Testis (tissue), 3 donors: ENCODE data around the gene LYRM4. TPM values are rescaled to one million over a fixed set of nuclear protein-coding genes. Genes with fewer than 3 reads are reported as not detected.
A peak's percentile ranks its signal among the peaks of the same experiment; 100 is the strongest.

ENCODE experiments used
- DNase-seq: peaks from one replicate; pipeline ENCODE4 v3.0.0-alpha.2; 2019
- H3K27ac ChIP-seq, 2 donors: fragments of 200-600 bp; sonication (generic); one replicate each; pipeline ENCODE4 v1.5.1; 2019
- H3K27me3 ChIP-seq: fragments of 200-600 bp; sonication (generic); one replicate; pipeline ENCODE4 v1.5.1; 2019
- H3K36me3 ChIP-seq: fragments of 200-600 bp; sonication (generic); one replicate; pipeline ENCODE4 v1.5.1; 2017; ENCODE audit warnings: low read depth; ENCODE audit errors: missing control alignments
- H3K4me1 ChIP-seq: fragments of 200-600 bp; sonication (generic); one replicate; pipeline ENCODE4 v1.5.1; 2019
- H3K4me3 ChIP-seq, 2 donors: fragments of 200-600 bp; sonication (generic); one replicate each; pipeline ENCODE4 v1.5.1; 2017 to 2019
- H3K9me3 ChIP-seq: fragments of 200-600 bp; sonication (generic); one replicate; pipeline ENCODE4 v1.5.1; 2017
- CTCF ChIP-seq, 3 experiments: fragments of 450-650 bp in 2 of 3; fragments of 200-600 bp in 1 of 3; sonication (generic) in 1 of 3; IDR thresholded peaks; one replicate each; pipeline ENCODE4 v1.5.1; 2016 to 2019; ENCODE audit warnings: antibody characterized with exemption in 3 of 3, mild to moderate bottlenecking in 2 of 3, moderate library complexity in 1 of 3
- POLR2A ChIP-seq: fragments of 450-650 bp; IDR thresholded peaks from one replicate; pipeline ENCODE4 v1.6.1; 2017; ENCODE audit warnings: antibody characterized with exemption, mild to moderate bottlenecking, moderate library complexity
- WGBS, 2 donors: methylation state at CpG; one replicate each; pipeline ENCODE4 v1.1.5; 2018; 5-methylcytosine and 5-hydroxymethylcytosine counted together
- intact Hi-C: fragments of 100-400 bp; cut with DNase I; formaldehyde crosslinking; loops from one replicate; pipeline ENCODE4 v1.15.1; 2023; ENCODE audit warnings: low total_unique reads
- polyA plus RNA-seq: library from polyadenylated mRNA; stranded (reverse); fragments of 350-450 nt; fragmentation: Illumina TruSeq; extraction: RNeasy Lipid Tissue Mini Kit (QIAGEN cat#74804); gene quantifications from one replicate; pipeline ENCODE4 v1.2.3, GENCODE V29; 2014; ENCODE audit warnings: low read depth, low replicate concordance; ENCODE audit not compliant: insufficient read depth
- total RNA-seq, 2 donors: library from RNA; depleted of rRNA; stranded (reverse); fragments of >200 nt; gene quantifications; one replicate each; pipeline ENCODE4 v1.2.3, GENCODE V29; 2016

Gene LYRM4
- total and polyA plus RNA-seq, 3 donors from 2014 or later = 18.5 to 41.8 (median 23.0) TPM

- H3K27ac ChIP-seq = no peak overlapping the region
- no peaks in the 10 kb centered on the region for H3K4me1 ChIP-seq
- H3K4me3 ChIP-seq = no peak overlapping the region
- DNase-seq = peak; percentile 46
- H3K9me3 ChIP-seq = no peaks in the 10 kb centered on the region
- TF ChIP-seq CTCF (IDR thresholded peaks at IDR 0.05) (peak in 2 of 3 experiments; percentile 53 to 58), POLR2A (no peak)
- 64 to 86% methylated on average over 8 to 10 of the region's 10 CpGs for WGBS, 2 donors
- no peaks in the 10 kb centered on the region for H3K36me3 ChIP-seq
- no peaks in the 10 kb centered on the region for H3K27me3 ChIP-seq
- intact Hi-C loops = no loop called here
Measured at GRCh38 chr6:5214570-5215052, 46.1 kb downstream of the LYRM4 start.

GRCh38 chr6:5213836-5214235, 46.9 kb downstream of the LYRM4 start:
- Histone ChIP-seq H3K4me1 (no peaks in the 10 kb centered on the region), H3K27me3 (no peaks in the 10 kb centered on the region), H3K9me3 (no peaks in the 10 kb centered on the region), H3K36me3 (no peaks in the 10 kb centered on the region), H3K4me3 (no peak overlapping the region), H3K27ac (no peak overlapping the region)
- WGBS, 2 donors = 82 to 85% methylated on average over 8 of the region's 8 CpGs
- no peak for DNase-seq
- no peak for TF ChIP-seq POLR2A
- no peak for TF ChIP-seq CTCF (IDR thresholded peaks at IDR 0.05)
- intact Hi-C loops = no loop called here

DNA sequence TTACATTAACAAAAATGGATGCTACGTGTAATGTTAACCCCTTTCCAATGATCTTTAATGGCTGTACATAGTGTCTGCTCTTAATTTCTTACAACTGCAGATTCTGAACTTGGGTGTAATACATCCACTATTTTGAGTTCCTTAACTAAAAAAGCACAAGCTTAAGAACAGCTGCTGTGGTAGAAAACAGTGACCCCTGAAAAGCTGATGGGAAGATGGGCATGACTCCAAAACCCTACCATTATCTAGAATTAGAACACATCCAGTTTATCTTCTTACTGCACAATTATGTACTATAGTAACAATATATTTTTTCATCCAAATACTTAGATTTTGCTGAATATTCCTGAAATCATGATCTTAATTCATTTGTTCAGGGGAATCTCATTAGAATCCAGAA, 49.3 kb downstream of the LYRM4 start:
- intact Hi-C loops = no loop called here

GRCh38 chr6:5208471-5208971, 52.2 kb downstream of the LYRM4 start:
- no peaks in the 10 kb centered on the region for H3K9me3 ChIP-seq
- H3K36me3 ChIP-seq = no peaks in the 10 kb centered on the region
- intact Hi-C loops = no loop called here
- DNase-seq = no peak
- H3K4me1 ChIP-seq = peaks cover 11% of the 10 kb centered on the region
- TF ChIP-seq POLR2A (no peak), CTCF (IDR thresholded peaks at IDR 0.05) (no peak)
- WGBS, 2 donors = 69 to 83% methylated on average over 5 of the region's 5 CpGs
- no peaks in the 10 kb centered on the region for H3K27me3 ChIP-seq
- no peak overlapping the region for H3K4me3 ChIP-seq
- H3K27ac ChIP-seq = no peak overlapping the region

More for the DNA sequence above, 49.3 kb downstream of the LYRM4 start:
- Histone ChIP-seq H3K4me1 (no peaks in the 10 kb centered on the region), H3K27me3 (no peaks in the 10 kb centered on the region), H3K4me3 (no peak overlapping the region), H3K9me3 (no peaks in the 10 kb centered on the region), H3K27ac (no peak overlapping the region), H3K36me3 (no peaks in the 10 kb centered on the region)
- DNase-seq = no peak
- 76 to 83% methylated on average over 1 of the region's 1 CpG for WGBS, 2 donors
- TF ChIP-seq CTCF (IDR thresholded peaks at IDR 0.05) = no peak
- no peak for TF ChIP-seq POLR2A

DNA sequence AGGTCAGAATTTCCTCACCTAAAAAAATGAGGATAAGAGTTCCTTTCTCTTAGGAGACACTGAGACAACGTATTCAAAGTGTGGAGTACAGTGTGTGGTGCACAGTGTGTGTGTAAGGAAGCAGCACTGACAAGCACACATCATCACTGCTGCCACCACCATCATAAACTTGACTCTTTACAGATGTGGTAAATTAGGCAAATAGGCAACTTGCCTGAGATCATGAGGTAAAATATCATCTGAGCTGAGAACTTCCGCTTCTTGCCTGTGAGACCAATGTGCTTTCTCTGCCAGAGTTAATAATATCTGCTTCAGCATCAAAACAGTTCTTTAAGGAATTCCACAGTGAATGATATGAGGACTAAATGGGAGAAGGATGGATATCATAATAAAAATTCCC, 52.7 kb downstream of the LYRM4 start:
- intact Hi-C loops = no loop called here
- H3K4me1 ChIP-seq = peaks cover 11% of the 10 kb centered on the region
- no peaks in the 10 kb centered on the region for H3K9me3 ChIP-seq
- no peak for TF ChIP-seq CTCF (IDR thresholded peaks at IDR 0.05)
- TF ChIP-seq POLR2A = no peak
- no peaks in the 10 kb centered on the region for H3K36me3 ChIP-seq
- no peak overlapping the region for H3K4me3 ChIP-seq
- no peak overlapping the region for H3K27ac ChIP-seq
- 70 to 82% methylated on average over 2 of the region's 2 CpGs for WGBS, 2 donors
- no peaks in the 10 kb centered on the region for H3K27me3 ChIP-seq
- DNase-seq = no peak
